Measurements from ENCODE around the gene PHIP.
"Not testable (repeated sequence)": the region's sequence is repeated elsewhere in the genome, so short reads cannot be mapped to it uniquely, and the experiment has no call there.

Gene PHIP

GRCh38 chr6:79078075-79078969 lies at the start of gene PHIP:
TSS of gene PHIP (minus strand) at chr6:79078254. CDS start at chr6:79078068, 186 bp downstream.
- DNase-seq (ENCODE audit: low read depth), result peak; percentile 85

- DNase-seq (ENCODE audit: low read depth), result no peak
Observed at GRCh38 chr6:79127660-79128059, 49.6 kb upstream of the PHIP start.

- no peak for DNase-seq (ENCODE audit: low read depth)
Observed at GRCh38 chr6:79119217-79119616, 41.2 kb upstream of the PHIP start.

GRCh38 chr6:79117752-79118151 lies 39.7 kb upstream of the PHIP start:
- DNase-seq (ENCODE audit: low read depth), result no peak

GRCh38 chr6:79115553-79116182 lies 37.6 kb upstream of the PHIP start:
- no peak for DNase-seq (ENCODE audit: low read depth)

GRCh38 chr6:79111549-79111948 lies 33.5 kb upstream of the PHIP start:
- DNase-seq (ENCODE audit: low read depth), result no peak

GRCh38 chr6:79101164-79101563 lies 23.1 kb upstream of the PHIP start:
- no peak for DNase-seq (ENCODE audit: low read depth)

GRCh38 chr6:79100304-79100703 lies 22.2 kb upstream of the PHIP start:
- no peak for DNase-seq (ENCODE audit: low read depth)

GRCh38 chr6:79094938-79095337 lies 16.9 kb upstream of the PHIP start:
- no peak for DNase-seq (ENCODE audit: low read depth)

- DNase-seq (ENCODE audit: low read depth), result not testable (repeated sequence)
Observed at GRCh38 chr6:79091801-79092200, 13.7 kb upstream of the PHIP start.

GRCh38 chr6:79089552-79090404 lies 11.7 kb upstream of the PHIP start:
- DNase-seq (ENCODE audit: low read depth), result no peak

GRCh38 chr6:79084693-79085092 lies 6.6 kb upstream of the PHIP start:
- no peak for DNase-seq (ENCODE audit: low read depth)

GRCh38 chr6:79082304-79082703 lies 4.2 kb upstream of the PHIP start:
- DNase-seq (ENCODE audit: low read depth), result no peak

GRCh38 chr6:79081663-79082062 lies 3.6 kb upstream of the PHIP start:
- DNase-seq (ENCODE audit: low read depth), result no peak

GRCh38 chr6:79079561-79080041 lies 1.5 kb upstream of the PHIP start:
- DNase-seq (ENCODE audit: low read depth), result no peak

- no peak for DNase-seq (ENCODE audit: low read depth)
Observed at GRCh38 chr6:79077715-79078074, 359 bp downstream of the PHIP start.

GRCh38 chr6:79076782-79077641 lies 1.0 kb downstream of the PHIP start:
- peak; percentile 81 for DNase-seq (ENCODE audit: low read depth)

GRCh38 chr6:79076160-79076559 lies 1.9 kb downstream of the PHIP start:
- DNase-seq (ENCODE audit: low read depth), result no peak

- no peak for DNase-seq (ENCODE audit: low read depth)
Observed at GRCh38 chr6:79073888-79074287, 4.2 kb downstream of the PHIP start.

- no peak for DNase-seq (ENCODE audit: low read depth)
Observed at GRCh38 chr6:79072640-79073181, 5.3 kb downstream of the PHIP start.

- DNase-seq (ENCODE audit: low read depth), result no peak
Observed at GRCh38 chr6:79071547-79071946, 6.5 kb downstream of the PHIP start.
